ENCODE data around the gene ARMC9.

Gene ARMC9

GRCh38 chr2:231411831-231412617, 213.6 kb downstream of the ARMC9 start:
- Histone ChIP-seq H2AK5ac (ENCODE audit: low read depth, low read length) (peak overlapping the region; percentile 41), H3K4ac (ENCODE audit: low read length) (peak overlapping the region; percentile 29), H3K79me1 (ENCODE audit: low read depth, low read length) (no peaks in the 10 kb centered on the region), H4K8ac (ENCODE audit: low read depth, low read length) (no peak overlapping the region), H3K4me3 (ENCODE audit: low read length in 2 of 2) (peak overlapping the region; percentile 53 to 80), H2BK120ac (ENCODE audit: low read depth, low read length) (peak overlapping the region; percentile 93), H3K18ac (ENCODE audit: low read length) (peak overlapping the region; percentile 97), H3K4me1 (ENCODE audit: control insufficient read depth in 2 of 2, insufficient read depth in 1 of 2, low read depth in 1 of 2, low read length in 2 of 2) (peaks cover 2 to 5% of the 10 kb centered on the region in 2 donors), H3K27ac (replicated peaks; ENCODE audit: low read length) (no peak overlapping the region), H3K4me2 (ENCODE audit: insufficient read depth, low read length, poor library complexity, severe bottlenecking) (peak overlapping the region; percentile 94), H4K91ac (ENCODE audit: low read depth, low read length, poor library complexity) (peak overlapping the region; percentile 67), H3K14ac (ENCODE audit: low read length) (peak overlapping the region; percentile 86), H2AFZ (ENCODE audit: low read length) (peak overlapping the region; percentile 98), H3K27me3 (ENCODE audit: control insufficient read depth in 3 of 3, insufficient read depth in 3 of 3, low read depth in 1 of 3, low read length in 3 of 3) (peaks cover 0 to 7% (median 0%) of the 10 kb centered on the region in 3 experiments), H2BK15ac (ENCODE audit: low read length) (no peak overlapping the region), H2BK5ac (ENCODE audit: low read length) (no peak overlapping the region), H2BK12ac (ENCODE audit: low read length) (no peak overlapping the region), H3K9me3 (replicated peaks in 1 of 2; ENCODE audit: control insufficient read depth in 2 of 2, insufficient read depth in 1 of 2, low read depth in 1 of 2, low read length in 2 of 2) (peaks cover 7 to 22% of the 10 kb centered on the region in 2 donors), H3K9ac (ENCODE audit: low read depth, low read length, poor library complexity) (peak overlapping the region; percentile 95), H3K36me3 (replicated peaks in 1 of 2; ENCODE audit: control insufficient read depth in 2 of 2, insufficient read depth in 2 of 2, low read length in 2 of 2) (no peaks in the 10 kb centered on the region), H3K23ac (ENCODE audit: low read depth, low read length, poor library complexity) (peak overlapping the region; percentile 82)
- no CpG with 5 or more reads among the region's 67 CpGs for WGBS, 2 donors (ENCODE audit: extremely low coverage in 2 of 2, insufficient read length in 2 of 2, insufficient replicate concordance in 1 of 2)
- peak; percentile 83 for DNase-seq (ENCODE audit: low spot score)

GRCh38 chr2:231412618-231412963, 214.2 kb downstream of the ARMC9 start:
- no peak overlapping the region for H3K23ac ChIP-seq (ENCODE audit: low read depth, low read length, poor library complexity)
- H2BK15ac ChIP-seq (ENCODE audit: low read length) = no peak overlapping the region
- H3K9ac ChIP-seq (ENCODE audit: low read depth, low read length, poor library complexity) = peak overlapping the region; percentile 37
- H3K18ac ChIP-seq (ENCODE audit: low read length) = no peak overlapping the region
- no peak overlapping the region for H2AK5ac ChIP-seq (ENCODE audit: low read depth, low read length)
- peak overlapping the region in 1 of 2 donors; percentile 53 for H3K4me3 ChIP-seq (ENCODE audit: low read length in 2 of 2)
- no peaks in the 10 kb centered on the region for H3K36me3 ChIP-seq (replicated peaks in 1 of 2; ENCODE audit: control insufficient read depth in 2 of 2, insufficient read depth in 2 of 2, low read length in 2 of 2)
- H2BK5ac ChIP-seq (ENCODE audit: low read length) = no peak overlapping the region
- H4K8ac ChIP-seq (ENCODE audit: low read depth, low read length) = no peak overlapping the region
- H3K4ac ChIP-seq (ENCODE audit: low read length) = no peak overlapping the region
- peaks cover 2 to 5% of the 10 kb centered on the region in 2 donors for H3K4me1 ChIP-seq (ENCODE audit: control insufficient read depth in 2 of 2, insufficient read depth in 1 of 2, low read depth in 1 of 2, low read length in 2 of 2)
- H3K27me3 ChIP-seq (ENCODE audit: control insufficient read depth in 3 of 3, insufficient read depth in 3 of 3, low read depth in 1 of 3, low read length in 3 of 3) = peaks cover 0 to 7% (median 0%) of the 10 kb centered on the region in 3 experiments
- H2AFZ ChIP-seq (ENCODE audit: low read length) = peak overlapping the region; percentile 98
- no peak overlapping the region for H3K14ac ChIP-seq (ENCODE audit: low read length)
- WGBS, 2 donors (ENCODE audit: extremely low coverage in 2 of 2, insufficient read length in 2 of 2, insufficient replicate concordance in 1 of 2) = no CpG with 5 or more reads among the region's 9 CpGs
- no peak overlapping the region for H2BK12ac ChIP-seq (ENCODE audit: low read length)
- no peak overlapping the region for H3K4me2 ChIP-seq (ENCODE audit: insufficient read depth, low read length, poor library complexity, severe bottlenecking)
- no peak overlapping the region for H2BK120ac ChIP-seq (ENCODE audit: low read depth, low read length)
- H3K9me3 ChIP-seq (replicated peaks in 1 of 2; ENCODE audit: control insufficient read depth in 2 of 2, insufficient read depth in 1 of 2, low read depth in 1 of 2, low read length in 2 of 2) = peaks cover 7 to 22% of the 10 kb centered on the region in 2 donors
- no peak for DNase-seq (ENCODE audit: low spot score)
- no peaks in the 10 kb centered on the region for H3K79me1 ChIP-seq (ENCODE audit: low read depth, low read length)
- no peak overlapping the region for H3K27ac ChIP-seq (replicated peaks; ENCODE audit: low read length)
- H4K91ac ChIP-seq (ENCODE audit: low read depth, low read length, poor library complexity) = no peak overlapping the region

DNA sequence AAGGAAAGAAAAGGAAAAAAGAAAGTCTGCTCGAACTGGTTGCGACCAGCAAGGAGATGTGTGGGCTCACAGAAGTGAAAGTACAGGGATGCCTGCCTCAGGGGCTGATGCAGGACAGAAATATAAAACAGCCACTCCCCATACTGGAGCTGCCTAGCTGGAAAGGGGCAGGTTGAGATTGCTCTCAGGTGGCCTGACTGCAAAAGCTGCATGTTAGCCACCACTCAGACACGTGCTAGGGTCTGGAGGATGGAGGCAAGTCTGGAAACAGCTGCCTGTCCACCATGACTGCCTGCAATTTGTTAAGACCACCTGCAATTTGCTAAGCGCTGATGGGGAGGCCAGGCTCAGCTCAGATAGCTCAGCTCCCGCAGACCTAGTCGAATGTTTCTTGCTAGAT, 215.0 kb downstream of the ARMC9 start:
- WGBS, 2 donors (ENCODE audit: extremely low coverage in 2 of 2, insufficient read length in 2 of 2, insufficient replicate concordance in 1 of 2) = no CpG with 5 or more reads among the region's 6 CpGs
- H3K9ac ChIP-seq (ENCODE audit: low read depth, low read length, poor library complexity) = no peak overlapping the region
- H3K14ac ChIP-seq (ENCODE audit: low read length) = no peak overlapping the region
- no peak overlapping the region for H3K4me2 ChIP-seq (ENCODE audit: insufficient read depth, low read length, poor library complexity, severe bottlenecking)
- no peak overlapping the region for H2AK5ac ChIP-seq (ENCODE audit: low read depth, low read length)
- no peak overlapping the region for H2BK5ac ChIP-seq (ENCODE audit: low read length)
- H4K8ac ChIP-seq (ENCODE audit: low read depth, low read length) = no peak overlapping the region
- no peak overlapping the region for H3K4ac ChIP-seq (ENCODE audit: low read length)
- H3K4me1 ChIP-seq (ENCODE audit: control insufficient read depth in 2 of 2, insufficient read depth in 1 of 2, low read depth in 1 of 2, low read length in 2 of 2) = peaks cover 2 to 5% of the 10 kb centered on the region in 2 donors
- no peak overlapping the region for H3K23ac ChIP-seq (ENCODE audit: low read depth, low read length, poor library complexity)
- no peak overlapping the region for H4K91ac ChIP-seq (ENCODE audit: low read depth, low read length, poor library complexity)
- no peaks in the 10 kb centered on the region for H3K79me1 ChIP-seq (ENCODE audit: low read depth, low read length)
- H2AFZ ChIP-seq (ENCODE audit: low read length) = peak overlapping the region; percentile 77
- H3K27ac ChIP-seq (replicated peaks; ENCODE audit: low read length) = no peak overlapping the region
- H2BK15ac ChIP-seq (ENCODE audit: low read length) = no peak overlapping the region
- H2BK120ac ChIP-seq (ENCODE audit: low read depth, low read length) = no peak overlapping the region
- H3K36me3 ChIP-seq (replicated peaks in 1 of 2; ENCODE audit: control insufficient read depth in 2 of 2, insufficient read depth in 2 of 2, low read length in 2 of 2) = no peaks in the 10 kb centered on the region
- H3K4me3 ChIP-seq (ENCODE audit: low read length in 2 of 2) = no peak overlapping the region
- H3K27me3 ChIP-seq (ENCODE audit: control insufficient read depth in 3 of 3, insufficient read depth in 3 of 3, low read depth in 1 of 3, low read length in 3 of 3) = peaks cover 0 to 7% (median 0%) of the 10 kb centered on the region in 3 experiments
- H3K9me3 ChIP-seq (replicated peaks in 1 of 2; ENCODE audit: control insufficient read depth in 2 of 2, insufficient read depth in 1 of 2, low read depth in 1 of 2, low read length in 2 of 2) = peaks cover 7 to 22% of the 10 kb centered on the region in 2 donors
- no peak overlapping the region for H3K18ac ChIP-seq (ENCODE audit: low read length)
- H2BK12ac ChIP-seq (ENCODE audit: low read length) = no peak overlapping the region
- DNase-seq (ENCODE audit: low spot score) = no peak

GRCh38 chr2:231413921-231414476, 215.6 kb downstream of the ARMC9 start:
- no peak overlapping the region for H2BK5ac ChIP-seq (ENCODE audit: low read length)
- H3K4me3 ChIP-seq (ENCODE audit: low read length in 2 of 2) = no peak overlapping the region
- no peaks in the 10 kb centered on the region for H3K36me3 ChIP-seq (replicated peaks in 1 of 2; ENCODE audit: control insufficient read depth in 2 of 2, insufficient read depth in 2 of 2, low read length in 2 of 2)
- H2AK5ac ChIP-seq (ENCODE audit: low read depth, low read length) = no peak overlapping the region
- H2AFZ ChIP-seq (ENCODE audit: low read length) = no peak overlapping the region
- H3K23ac ChIP-seq (ENCODE audit: low read depth, low read length, poor library complexity) = no peak overlapping the region
- H3K27me3 ChIP-seq (ENCODE audit: control insufficient read depth in 3 of 3, insufficient read depth in 3 of 3, low read depth in 1 of 3, low read length in 3 of 3) = peaks cover 0 to 7% (median 0%) of the 10 kb centered on the region in 3 experiments
- DNase-seq (ENCODE audit: low spot score) = no peak
- 80% methylated on average over 1 of the region's 15 CpGs; no CpG with 5 or more reads in 1 of the 2 donors for WGBS, 2 donors (ENCODE audit: extremely low coverage in 2 of 2, insufficient read length in 2 of 2, insufficient replicate concordance in 1 of 2)
- no peak overlapping the region for H3K14ac ChIP-seq (ENCODE audit: low read length)
- no peak overlapping the region for H3K4me2 ChIP-seq (ENCODE audit: insufficient read depth, low read length, poor library complexity, severe bottlenecking)
- no peak overlapping the region for H2BK120ac ChIP-seq (ENCODE audit: low read depth, low read length)
- H3K4me1 ChIP-seq (ENCODE audit: control insufficient read depth in 2 of 2, insufficient read depth in 1 of 2, low read depth in 1 of 2, low read length in 2 of 2) = peaks cover 2 to 5% of the 10 kb centered on the region in 2 donors
- H3K27ac ChIP-seq (replicated peaks; ENCODE audit: low read length) = no peak overlapping the region
- no peak overlapping the region for H2BK12ac ChIP-seq (ENCODE audit: low read length)
- H3K18ac ChIP-seq (ENCODE audit: low read length) = no peak overlapping the region
- no peak overlapping the region for H4K91ac ChIP-seq (ENCODE audit: low read depth, low read length, poor library complexity)
- no peak overlapping the region for H4K8ac ChIP-seq (ENCODE audit: low read depth, low read length)
- no peak overlapping the region for H3K4ac ChIP-seq (ENCODE audit: low read length)
- H2BK15ac ChIP-seq (ENCODE audit: low read length) = no peak overlapping the region
- H3K9ac ChIP-seq (ENCODE audit: low read depth, low read length, poor library complexity) = no peak overlapping the region
- peaks cover 7 to 22% of the 10 kb centered on the region in 2 donors for H3K9me3 ChIP-seq (replicated peaks in 1 of 2; ENCODE audit: control insufficient read depth in 2 of 2, insufficient read depth in 1 of 2, low read depth in 1 of 2, low read length in 2 of 2)
- H3K79me1 ChIP-seq (ENCODE audit: low read depth, low read length) = no peaks in the 10 kb centered on the region
